SKM-1 treated with dmso at 0.1 percent for 144 hours (cell line): ENCODE results near the gene CLDN22.

ENCODE experiments used
- DNase-seq: peaks from one replicate; lab custom pipeline; 2025; ENCODE audit not compliant: unreplicated experiment; lab: John Stamatoyannopoulos, UW

CLDN22 gene

GRCh38 chr4:183323295-183323694 is 3.2 kb upstream of the CLDN22 start:
- no peak for DNase-seq

GRCh38 chr4:183322326-183322725 is 2.2 kb upstream of the CLDN22 start, which contains the start of gene CLDN24:
CLDN24 (minus strand) TSS chr4:183322426; CDS start chr4:183322426, 0 bp downstream.
- DNase-seq = no peak

- no peak for DNase-seq
Measured at GRCh38 chr4:183321516-183321915, 1.4 kb upstream of the CLDN22 start.

GRCh38 chr4:183321079-183321478 is 1.0 kb upstream of the CLDN22 start:
- no peak for DNase-seq

GRCh38 chr4:183318656-183319055 is 1.4 kb downstream of the CLDN22 start:
- DNase-seq = no peak

- DNase-seq = no peak
Measured at GRCh38 chr4:183314806-183315205, 5.3 kb downstream of the CLDN22 start.

- DNase-seq = no peak
Measured at GRCh38 chr4:183314336-183314735, 5.7 kb downstream of the CLDN22 start.

- DNase-seq = no peak
Measured at GRCh38 chr4:183312841-183313240, 7.2 kb downstream of the CLDN22 start.

GRCh38 chr4:183306811-183307210 is 13.3 kb downstream of the CLDN22 start:
- no peak for DNase-seq

- no peak for DNase-seq
Measured at GRCh38 chr4:183304538-183304937, 15.5 kb downstream of the CLDN22 start.

GRCh38 chr4:183304067-183304466 is 16.0 kb downstream of the CLDN22 start:
- DNase-seq = no peak

GRCh38 chr4:183303301-183303700 is 16.8 kb downstream of the CLDN22 start:
- DNase-seq = no peak

GRCh38 chr4:183300655-183301054 is 19.4 kb downstream of the CLDN22 start:
- DNase-seq = no peak

GRCh38 chr4:183300070-183300469 is 20.0 kb downstream of the CLDN22 start:
- DNase-seq = no peak

- no peak for DNase-seq
Measured at GRCh38 chr4:183299464-183299863, 20.6 kb downstream of the CLDN22 start.

- DNase-seq = no peak
Measured at GRCh38 chr4:183297675-183298074, 22.4 kb downstream of the CLDN22 start.

- DNase-seq = no peak
Measured at GRCh38 chr4:183295711-183296110, 24.4 kb downstream of the CLDN22 start.

- no peak for DNase-seq
Measured at GRCh38 chr4:183291070-183291469, 29.0 kb downstream of the CLDN22 start.

- DNase-seq = no peak
Measured at GRCh38 chr4:183289688-183290087, 30.4 kb downstream of the CLDN22 start.

- no peak for DNase-seq
Measured at GRCh38 chr4:183288955-183289354, 31.1 kb downstream of the CLDN22 start.

- DNase-seq = no peak
Measured at GRCh38 chr4:183287677-183288076, 32.4 kb downstream of the CLDN22 start.

- DNase-seq = no peak
Measured at GRCh38 chr4:183287309-183287659, 32.8 kb downstream of the CLDN22 start.

GRCh38 chr4:183286590-183287308 is 33.3 kb downstream of the CLDN22 start:
- DNase-seq = no peak
